ENCODE results near the gene HCN3. TPM values are rescaled to one million over a fixed set of nuclear protein-coding genes. Genes with fewer than 3 reads are reported as not detected.
"Not testable (repeated sequence)": the region's sequence is repeated elsewhere in the genome, so short reads cannot be mapped to it uniquely, and the experiment has no call there.

HCN3 gene
- polyA plus RNA-seq, 3 donors = 6.8 to 9.3 (median 9.0) TPM

DNA sequence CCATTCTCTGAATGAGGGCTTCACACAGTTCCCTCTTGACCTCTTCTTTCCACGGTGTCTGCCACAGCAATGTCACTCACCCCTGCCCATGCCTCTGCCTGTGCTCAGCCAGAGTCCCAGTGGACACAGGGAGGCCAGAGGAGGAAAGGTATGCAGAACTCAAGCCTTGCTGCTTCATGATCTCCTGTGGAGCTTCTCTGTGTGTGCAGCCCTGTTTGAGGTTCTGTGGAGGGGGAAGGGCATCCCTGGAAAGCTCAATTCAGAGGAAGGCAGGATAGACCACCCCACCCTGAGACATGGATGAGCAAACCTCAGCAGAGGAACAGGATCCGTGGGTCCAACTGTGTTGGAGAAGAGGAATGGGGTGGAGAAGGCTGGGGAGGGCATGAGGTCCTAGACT, 2.0 kb downstream of the HCN3 start:
- no peak for DNase-seq (ENCODE audit: low read depth in 3 of 3, low spot score in 2 of 3)

DNA sequence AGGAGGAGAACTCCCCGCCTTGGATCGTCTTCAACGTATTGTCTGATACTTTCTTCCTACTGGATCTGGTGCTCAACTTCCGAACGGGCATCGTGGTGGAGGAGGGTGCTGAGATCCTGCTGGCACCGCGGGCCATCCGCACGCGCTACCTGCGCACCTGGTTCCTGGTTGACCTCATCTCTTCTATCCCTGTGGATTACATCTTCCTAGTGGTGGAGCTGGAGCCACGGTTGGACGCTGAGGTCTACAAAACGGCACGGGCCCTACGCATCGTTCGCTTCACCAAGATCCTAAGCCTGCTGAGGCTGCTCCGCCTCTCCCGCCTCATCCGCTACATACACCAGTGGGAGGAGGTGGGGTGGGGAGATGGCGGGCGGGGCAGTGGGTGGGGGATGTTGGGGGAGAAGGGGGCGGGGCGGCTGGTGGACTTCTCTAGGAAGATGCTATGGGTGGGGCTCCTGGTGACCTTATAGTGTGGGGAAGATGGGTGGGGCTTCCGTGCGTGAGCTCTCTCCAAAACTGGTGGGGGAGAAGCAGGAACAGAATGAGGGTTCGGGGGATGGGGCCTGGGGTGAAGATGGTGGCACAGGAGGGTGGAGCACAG, 5.3 kb downstream of the HCN3 start:
- DNase-seq (ENCODE audit: low read depth in 3 of 3, low spot score in 2 of 3) = no peak

DNA sequence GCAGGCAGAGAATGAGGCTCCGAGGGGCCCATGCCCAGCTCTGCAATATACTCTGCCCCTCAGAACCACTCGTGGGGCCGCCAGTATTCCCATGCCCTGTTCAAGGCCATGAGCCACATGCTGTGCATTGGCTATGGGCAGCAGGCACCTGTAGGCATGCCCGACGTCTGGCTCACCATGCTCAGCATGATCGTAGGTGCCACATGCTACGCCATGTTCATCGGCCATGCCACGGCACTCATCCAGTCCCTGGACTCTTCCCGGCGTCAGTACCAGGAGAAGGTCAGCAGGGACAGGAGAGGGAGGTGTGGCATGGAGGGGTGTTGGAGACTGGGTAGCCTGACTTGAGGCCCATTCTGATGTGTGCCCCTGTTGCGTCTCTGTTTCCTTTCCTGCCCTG, 7.2 kb downstream of the HCN3 start:
- DNase-seq (ENCODE audit: low read depth in 3 of 3, low spot score in 2 of 3) = no peak

DNA sequence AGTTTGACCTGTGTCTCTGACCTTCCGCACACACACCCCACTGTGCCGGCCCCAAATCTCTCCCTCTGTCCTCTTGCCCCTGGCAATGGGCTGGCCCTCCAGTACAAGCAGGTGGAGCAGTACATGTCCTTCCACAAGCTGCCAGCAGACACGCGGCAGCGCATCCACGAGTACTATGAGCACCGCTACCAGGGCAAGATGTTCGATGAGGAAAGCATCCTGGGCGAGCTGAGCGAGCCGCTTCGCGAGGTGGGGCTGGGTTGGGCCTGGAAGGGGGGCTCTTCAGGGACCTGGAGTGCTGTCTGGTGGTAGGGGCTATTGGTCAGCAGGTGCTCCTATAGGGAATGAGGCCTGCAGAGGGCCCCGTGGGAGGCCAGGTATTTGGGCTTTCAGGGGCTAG, 7.8 kb downstream of the HCN3 start:
- no peak for DNase-seq (ENCODE audit: low read depth in 3 of 3, low spot score in 2 of 3)

DNA sequence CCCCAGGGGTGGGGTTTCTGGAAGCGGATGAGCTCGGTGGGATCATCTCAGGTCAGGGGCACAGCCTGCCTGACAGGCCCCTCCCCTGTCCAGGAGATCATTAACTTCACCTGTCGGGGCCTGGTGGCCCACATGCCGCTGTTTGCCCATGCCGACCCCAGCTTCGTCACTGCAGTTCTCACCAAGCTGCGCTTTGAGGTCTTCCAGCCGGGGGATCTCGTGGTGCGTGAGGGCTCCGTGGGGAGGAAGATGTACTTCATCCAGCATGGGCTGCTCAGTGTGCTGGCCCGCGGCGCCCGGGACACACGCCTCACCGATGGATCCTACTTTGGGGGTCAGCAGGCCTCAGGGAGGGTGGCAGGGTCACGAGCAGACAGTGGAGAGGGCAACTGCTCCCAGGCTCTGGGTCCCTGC, 8.4 kb downstream of the HCN3 start:
- no peak for DNase-seq (ENCODE audit: low read depth in 3 of 3, low spot score in 2 of 3)

DNA sequence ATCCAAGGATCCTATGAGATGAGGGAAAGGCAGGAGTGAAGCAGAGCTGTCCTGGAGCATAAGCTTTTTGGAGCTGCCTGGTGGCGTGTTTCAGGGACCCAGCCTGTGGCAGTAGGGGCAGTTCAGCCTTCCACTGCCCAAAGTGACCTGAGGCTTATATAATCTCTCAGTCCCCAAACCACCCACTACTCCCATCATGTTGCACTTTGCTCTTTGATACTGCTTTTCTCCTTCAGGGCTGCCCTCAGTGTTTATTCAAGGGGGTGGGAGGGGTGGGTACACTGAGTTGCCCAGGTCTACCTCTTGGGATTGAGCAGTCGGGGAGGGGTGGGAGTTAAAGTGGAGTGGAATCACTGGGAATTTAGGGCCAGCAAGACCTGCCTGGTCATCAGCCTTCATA, 9.3 kb downstream of the HCN3 start:
- no peak for DNase-seq (ENCODE audit: low read depth in 3 of 3, low spot score in 2 of 3)

DNA sequence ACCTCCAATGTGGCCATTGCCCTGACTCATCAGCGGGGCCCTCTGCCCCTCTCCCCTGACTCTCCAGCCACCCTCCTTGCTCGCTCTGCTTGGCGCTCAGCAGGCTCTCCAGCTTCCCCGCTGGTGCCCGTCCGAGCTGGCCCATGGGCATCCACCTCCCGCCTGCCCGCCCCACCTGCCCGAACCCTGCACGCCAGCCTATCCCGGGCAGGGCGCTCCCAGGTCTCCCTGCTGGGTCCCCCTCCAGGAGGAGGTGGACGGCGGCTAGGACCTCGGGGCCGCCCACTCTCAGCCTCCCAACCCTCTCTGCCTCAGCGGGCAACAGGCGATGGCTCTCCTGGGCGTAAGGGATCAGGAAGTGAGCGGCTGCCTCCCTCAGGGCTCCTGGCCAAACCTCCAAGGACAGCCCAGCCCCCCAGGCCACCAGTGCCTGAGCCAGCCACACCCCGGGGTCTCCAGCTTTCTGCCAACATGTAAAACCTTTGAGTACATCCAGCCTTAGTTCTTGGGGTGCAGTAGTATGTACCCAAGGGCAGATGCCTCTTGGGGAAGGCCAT, 10.8 kb downstream of the HCN3 start:
- no peak for DNase-seq (ENCODE audit: low read depth in 3 of 3, low spot score in 2 of 3)

DNA sequence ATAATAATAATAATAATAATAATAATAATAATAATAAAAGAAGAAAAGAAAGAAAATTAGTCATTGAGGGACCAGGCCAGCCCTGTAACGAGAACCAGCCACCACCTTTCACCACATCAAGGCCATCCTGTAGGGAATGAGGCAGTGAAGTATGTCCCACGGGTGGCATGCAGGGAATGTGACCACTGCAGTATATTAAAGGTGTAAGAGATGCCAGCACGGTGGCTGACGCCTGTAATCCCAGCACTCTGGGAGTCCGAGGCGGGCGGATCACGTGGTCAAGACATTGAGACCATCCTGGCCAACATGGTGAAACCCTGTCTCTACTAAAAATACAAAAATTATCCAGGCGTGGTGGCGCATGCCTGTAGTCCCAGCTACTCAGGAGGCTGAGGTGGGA, 13.7 kb downstream of the HCN3 start:
- DNase-seq (ENCODE audit: low read depth in 3 of 3, low spot score in 2 of 3) = not testable (repeated sequence)

DNA sequence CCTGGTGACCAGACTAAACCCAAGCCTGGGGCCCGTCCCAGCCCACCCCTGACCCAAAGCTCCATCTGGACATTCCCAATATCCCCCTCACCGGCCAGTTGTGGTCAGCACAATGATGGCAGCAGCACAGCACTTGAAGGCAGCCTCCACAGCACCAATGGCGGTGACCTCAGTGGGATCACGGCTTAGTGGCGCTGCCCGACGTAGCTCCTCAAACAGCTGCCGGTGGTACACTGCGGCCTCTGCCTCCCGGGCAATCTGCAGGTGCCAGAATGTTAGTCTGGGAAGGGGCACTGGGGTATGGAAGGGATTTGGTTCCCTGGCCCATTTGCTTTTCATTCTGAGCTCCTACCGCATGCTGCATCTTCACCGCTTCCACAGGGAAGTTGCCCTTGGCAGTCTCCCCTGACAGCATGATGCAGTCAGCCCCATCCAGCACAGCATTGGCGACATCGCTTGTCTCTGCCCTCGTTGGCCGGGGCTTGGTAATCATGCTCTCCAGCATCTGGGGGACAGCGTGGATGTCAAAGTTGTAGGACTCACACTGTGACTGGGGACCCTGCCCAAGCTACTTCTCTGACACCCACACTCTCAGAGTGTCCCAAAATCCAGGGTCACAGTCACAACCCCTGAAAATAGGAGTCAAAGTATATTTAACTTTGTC, 16.0 kb downstream of the HCN3 start:
- no peak for DNase-seq (ENCODE audit: low read depth in 3 of 3, low spot score in 2 of 3)

DNA sequence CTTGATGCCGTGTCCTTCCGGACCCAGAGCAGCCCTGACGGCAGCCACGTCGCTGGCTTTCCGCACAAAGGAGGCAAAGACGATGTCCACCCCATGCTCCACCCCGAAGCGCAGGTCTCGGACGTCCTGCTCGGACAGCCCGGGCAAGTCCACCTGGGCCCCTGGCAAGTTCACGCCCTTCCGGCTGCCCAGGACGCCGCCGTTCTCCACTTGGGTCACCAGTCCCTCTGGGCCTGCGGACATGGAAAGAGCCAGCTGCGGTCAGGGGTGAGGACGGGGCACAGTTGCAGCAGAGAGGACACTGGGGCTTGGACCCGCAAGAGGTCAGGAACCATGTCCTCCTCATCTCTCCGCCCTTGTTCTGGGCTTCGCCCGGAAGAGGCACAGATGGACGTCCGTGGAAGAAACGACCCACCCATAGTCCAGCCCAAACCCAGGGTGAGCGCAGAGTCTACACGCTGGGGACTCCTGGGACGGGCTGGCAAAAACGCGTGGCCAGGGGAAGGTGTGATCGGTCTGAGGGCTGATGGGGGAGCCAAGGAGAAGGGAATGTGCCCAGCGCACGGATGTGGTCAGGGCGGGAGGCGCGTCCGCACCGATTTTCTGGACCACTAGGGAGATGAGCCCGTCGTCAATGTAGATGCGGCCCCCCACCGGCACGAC, 17.4 kb downstream of the HCN3 start:
- no peak for DNase-seq (ENCODE audit: low read depth in 3 of 3, low spot score in 2 of 3)

DNA sequence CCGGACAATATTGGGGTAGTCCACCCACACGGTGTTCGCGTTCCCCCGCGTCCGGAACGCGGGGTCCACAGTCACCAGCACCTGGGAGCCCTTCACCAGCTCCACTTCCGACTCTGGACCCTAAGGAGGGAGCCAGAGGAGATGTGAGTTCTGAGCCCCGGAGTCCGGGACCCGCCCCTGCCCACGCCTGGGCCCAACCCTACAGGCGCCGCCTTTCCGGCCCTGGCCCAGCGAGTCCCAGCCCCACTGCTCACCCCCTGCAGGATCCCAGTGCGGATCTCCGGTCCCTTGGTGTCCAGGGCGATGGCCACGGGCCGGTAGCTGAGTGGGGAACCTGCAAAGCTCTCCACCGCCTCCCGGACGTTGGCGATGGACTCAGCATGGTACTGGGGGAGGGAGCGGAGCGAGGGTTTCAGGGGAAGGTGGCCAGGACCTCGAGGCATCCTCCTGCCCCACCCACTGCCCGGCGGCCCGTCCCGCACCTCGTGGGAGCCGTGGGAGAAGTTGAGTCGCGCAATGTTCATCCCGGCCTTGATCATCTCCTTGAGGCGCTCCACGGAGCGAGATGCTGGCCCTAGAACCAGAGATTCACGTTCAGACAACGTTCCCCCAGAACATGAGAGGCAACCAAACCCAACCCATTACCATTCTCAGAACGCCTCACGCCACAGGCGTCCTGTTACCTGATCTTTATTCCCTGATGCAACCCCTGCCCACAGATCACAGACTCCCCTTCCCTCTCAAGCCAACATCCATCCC, 18.1 kb downstream of the HCN3 start:
- no peak for DNase-seq (ENCODE audit: low read depth in 3 of 3, low spot score in 2 of 3)

DNA sequence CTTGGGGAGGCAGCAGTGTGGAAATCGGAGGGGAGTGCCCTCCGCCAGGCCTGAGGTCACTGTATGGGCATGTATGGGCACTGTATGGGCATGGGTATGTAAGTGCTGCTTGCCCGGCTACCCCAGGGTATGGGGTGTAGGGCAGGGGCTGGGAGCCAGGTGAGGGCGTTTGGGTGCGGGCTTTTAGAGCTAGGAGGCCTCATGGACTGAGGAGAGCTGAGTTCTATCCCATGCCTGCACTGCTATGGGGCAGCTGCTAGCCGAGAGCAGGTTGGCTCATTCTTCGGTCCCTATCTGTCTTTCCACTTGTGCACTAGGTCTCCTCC, 18.6 kb downstream of the HCN3 start:
- DNase-seq (ENCODE audit: low read depth in 3 of 3, low spot score in 2 of 3) = no peak

DNA sequence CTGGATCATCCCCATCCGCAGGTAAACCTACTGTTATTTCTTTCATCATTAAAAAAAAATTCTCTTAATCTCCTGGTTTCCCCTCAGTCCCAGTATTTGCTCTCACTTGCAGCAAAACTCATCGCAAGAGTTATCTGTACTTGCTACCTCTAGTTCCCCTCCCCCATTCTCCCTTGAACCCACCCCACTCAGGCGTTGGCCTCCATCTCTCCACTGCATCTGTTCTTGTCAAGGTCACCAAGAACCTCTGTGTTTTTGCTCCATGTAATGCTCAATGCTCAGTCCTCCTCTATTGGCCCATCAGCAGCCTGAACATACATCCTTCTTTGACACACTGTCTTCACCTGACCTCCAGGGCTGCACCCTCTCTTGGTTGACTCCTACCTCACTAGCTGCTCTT, 19.4 kb downstream of the HCN3 start:
- no peak for DNase-seq (ENCODE audit: low read depth in 3 of 3, low spot score in 2 of 3)

DNA sequence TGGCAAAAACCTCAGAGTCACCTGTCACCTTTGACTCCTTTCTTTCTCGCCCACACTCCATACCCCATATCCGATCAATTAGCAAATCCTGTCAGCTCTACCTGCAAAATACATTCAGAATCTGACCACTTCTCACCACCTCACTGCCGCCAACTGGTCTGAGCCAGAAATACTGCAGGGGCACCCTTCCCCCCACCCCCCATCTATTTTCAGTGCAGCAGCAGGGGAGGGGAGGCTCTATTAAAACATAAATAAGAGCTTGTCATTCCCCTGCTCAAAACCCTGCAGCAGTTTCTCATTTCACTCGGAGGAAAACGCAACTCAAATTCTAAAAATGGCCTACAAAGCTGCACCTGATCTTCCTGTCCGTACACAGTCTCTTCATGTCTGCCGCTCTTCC, 20.1 kb downstream of the HCN3 start:
- DNase-seq (ENCODE audit: low read depth in 3 of 3, low spot score in 2 of 3) = no peak

DNA sequence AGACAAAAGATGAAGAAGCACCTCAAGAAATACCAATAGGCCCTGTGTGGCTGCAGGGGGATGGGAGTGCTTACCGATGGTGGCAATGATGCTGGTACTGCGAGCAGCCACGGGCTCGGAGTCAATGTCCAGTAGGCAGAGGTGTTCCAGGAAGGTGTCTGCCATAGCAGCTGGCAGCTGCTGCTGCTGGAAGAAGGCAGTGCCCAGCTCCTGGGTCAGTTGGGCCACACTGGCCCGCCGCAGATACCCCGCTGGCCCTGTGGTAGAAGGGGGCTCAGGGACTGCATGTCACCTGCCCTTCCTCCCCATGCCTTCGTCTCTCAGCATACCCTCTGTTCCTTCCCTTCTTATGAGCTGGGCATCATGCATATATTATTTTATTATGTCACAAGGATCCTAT, 22.8 kb downstream of the HCN3 start:
- DNase-seq (ENCODE audit: low read depth in 3 of 3, low spot score in 2 of 3) = no peak

DNA sequence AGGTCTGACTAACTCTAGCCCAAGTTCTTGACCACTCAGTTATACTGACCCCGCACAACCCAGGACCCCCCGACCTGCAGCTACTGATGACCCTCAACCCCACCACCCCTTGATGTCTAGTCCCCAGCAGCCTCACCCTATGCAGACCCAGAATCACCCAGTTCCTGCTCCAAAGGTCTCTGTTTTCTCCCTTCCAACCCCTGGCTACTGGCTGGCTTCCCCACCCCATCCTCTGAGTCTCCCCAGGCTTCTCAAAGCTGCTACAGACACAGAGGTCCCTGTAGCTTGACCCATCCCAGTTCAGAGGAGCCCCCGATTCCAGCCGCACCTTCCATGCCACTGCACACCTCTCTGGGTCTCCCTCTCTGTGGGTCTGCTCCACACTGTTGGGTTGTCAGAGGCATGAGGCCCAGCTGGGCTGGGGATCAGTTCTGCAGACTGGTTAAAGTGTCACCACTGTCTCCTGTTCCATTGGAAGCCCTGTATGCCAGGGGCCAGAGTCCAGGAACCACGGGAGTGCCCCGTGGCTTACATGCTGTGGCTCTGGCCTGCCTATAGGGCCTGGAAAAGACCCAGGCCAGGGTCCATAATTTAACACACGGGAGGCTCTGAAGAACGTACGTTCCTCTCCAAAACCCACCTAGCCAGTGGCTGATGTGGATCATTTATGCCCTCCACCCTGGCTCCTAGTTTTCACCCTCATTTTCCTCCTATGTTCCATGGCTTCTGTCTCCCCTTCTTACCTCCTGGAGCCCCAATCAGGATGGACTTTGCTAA, 23.5 kb downstream of the HCN3 start:
- DNase-seq (ENCODE audit: low read depth in 3 of 3, low spot score in 2 of 3) = no peak

DNA sequence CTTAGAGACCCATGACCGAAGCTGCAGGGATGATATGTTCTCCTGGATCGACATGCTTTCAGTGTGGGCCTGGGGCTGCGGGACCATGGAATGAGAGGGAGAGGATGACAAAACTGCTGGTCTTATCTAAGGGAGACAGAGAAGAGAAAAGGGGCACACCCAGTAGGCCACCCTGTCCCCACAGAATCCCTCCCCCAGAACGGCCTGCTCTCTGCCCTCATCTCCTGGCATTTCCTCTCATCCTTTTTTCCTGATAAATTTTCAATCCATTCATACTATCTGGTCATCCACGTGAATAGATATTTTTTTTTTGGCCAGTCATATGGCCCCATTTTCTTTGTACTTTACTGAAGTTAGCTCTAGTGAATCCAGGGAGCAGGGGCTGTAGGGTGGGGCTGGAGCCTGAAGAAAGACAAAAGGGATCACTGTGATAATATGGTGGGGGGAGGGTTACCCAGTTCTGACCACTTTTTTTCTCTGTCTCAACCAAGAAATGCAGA, 24.1 kb downstream of the HCN3 start, which contains the start of gene PKLR:
TSS of gene PKLR (minus strand) at position 97 of the 500 bp plus-strand sequence. CDS start at position 54, 43 bp downstream.
- no peak for DNase-seq (ENCODE audit: low read depth in 3 of 3, low spot score in 2 of 3)

DNA sequence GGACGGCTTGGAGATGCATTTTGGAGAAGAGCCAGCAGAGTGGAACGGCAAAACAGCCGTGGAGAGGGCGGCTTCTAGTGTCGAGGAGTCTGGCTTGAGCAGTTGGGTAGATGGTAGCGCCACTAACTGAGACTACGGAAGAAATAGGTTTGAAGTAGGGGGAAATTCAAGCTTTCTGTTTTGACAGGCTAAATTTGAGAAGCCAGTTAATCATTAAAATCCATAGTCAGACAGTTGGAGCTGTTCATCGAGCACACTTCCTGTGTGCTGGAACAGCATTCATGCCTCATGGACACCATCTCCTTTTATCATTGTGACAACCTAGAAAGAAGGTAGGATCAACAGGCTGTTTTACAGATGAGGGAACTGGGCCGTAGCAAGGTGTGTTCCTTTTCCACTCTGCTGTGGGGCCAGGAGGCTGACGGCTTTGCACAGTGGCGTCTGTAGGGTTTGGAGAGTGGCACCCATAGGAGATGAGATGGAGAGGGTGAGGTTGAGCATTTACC, 27.3 kb downstream of the HCN3 start:
- DNase-seq (ENCODE audit: low read depth in 3 of 3, low spot score in 2 of 3) = no peak

DNA sequence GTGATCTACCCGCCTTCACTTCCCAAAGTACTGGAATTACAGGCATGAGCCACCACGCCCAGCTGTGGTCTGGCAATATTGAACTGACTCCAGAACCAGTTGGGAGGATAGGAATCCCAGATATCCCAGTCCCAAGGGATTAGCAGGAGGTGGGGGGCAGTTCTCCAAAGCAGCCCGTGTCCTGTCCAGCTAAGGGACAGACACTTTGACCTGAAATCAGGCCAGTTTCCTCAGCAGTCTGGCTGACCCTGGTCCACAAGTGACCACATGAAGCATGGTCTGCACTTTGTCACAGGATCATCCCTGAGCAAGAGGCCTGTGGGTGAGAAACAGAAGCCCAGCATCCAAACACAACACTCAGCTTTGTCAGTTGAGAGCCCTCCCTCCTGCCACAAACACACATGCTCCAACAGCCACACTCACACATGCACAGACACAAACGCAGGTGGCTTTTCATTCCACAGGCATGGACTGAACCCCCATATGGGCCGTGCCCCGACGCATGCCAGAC, 28.7 kb downstream of the HCN3 start:
- DNase-seq (ENCODE audit: low read depth in 3 of 3, low spot score in 2 of 3) = no peak

DNA sequence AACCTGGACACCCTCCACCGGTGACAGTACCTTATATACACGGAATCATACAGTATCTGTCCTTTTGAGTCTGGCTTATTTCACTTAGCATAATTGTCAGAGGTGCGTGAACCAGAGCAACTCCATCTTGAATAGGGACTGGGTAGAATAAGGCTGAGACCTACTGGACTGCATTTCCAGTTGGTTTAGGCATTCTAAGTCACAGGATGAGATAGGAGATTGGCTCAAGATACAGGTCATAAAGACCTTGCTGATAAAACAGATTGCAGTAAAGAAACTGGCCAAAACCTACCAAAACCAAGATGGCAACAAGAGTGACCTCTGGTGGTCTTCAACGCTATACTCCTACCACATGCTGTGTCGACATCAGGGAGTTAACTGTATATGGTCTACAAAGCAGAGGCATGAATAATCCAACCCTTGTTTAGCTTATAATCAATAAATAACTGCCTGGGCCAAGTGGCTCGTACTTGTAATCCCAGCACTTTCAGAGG, 30.0 kb downstream of the HCN3 start:
- no peak for DNase-seq (ENCODE audit: low read depth in 3 of 3, low spot score in 2 of 3)
